HG03045 (cell line): ENCODE data around the gene PROK2.

ENCODE experiments used
- ATAC-seq: cut with Tn5 transposase; IDR thresholded peaks from one replicate; pipeline ENCODE4 v1.9.1; 2021; ENCODE audit warnings: mild to moderate bottlenecking, moderate library complexity; ENCODE audit not compliant: unreplicated experiment

Gene PROK2, protein sequence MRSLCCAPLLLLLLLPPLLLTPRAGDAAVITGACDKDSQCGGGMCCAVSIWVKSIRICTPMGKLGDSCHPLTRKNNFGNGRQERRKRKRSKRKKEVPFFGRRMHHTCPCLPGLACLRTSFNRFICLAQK

DNA sequence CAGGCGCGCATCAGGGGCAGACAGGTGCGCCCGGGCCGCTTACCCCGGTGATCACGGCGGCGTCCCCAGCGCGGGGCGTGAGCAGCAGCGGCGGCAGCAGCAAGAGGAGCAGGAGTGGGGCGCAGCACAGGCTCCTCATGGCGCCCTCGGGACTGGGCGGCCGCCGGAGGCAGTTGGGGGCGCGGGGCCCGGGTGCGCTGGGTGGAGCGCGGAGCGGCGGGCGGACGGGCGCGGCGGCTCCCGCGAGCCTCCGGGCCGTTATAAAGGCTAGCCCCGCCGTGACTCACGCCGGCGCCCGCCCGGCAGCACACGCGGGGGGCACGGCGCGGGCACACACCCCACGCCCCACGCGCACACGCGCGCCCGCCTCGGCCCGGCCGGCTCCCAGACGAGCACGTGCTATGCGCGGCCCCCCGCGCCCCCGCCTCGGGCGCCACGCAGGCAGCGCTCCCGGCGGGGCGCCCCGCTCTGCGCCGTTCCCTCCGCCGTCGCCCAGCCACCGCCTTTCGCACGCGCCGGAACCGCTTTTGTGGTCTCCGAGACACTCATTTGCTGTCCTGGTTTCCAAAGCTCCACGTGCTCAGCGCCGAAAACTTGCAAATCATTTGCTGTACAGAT, at the start of gene PROK2:
PROK2 (minus strand) TSS at position 235 of the 618 bp plus-strand sequence; CDS start at position 139, 96 bp downstream.
- ATAC-seq, result no peak

DNA sequence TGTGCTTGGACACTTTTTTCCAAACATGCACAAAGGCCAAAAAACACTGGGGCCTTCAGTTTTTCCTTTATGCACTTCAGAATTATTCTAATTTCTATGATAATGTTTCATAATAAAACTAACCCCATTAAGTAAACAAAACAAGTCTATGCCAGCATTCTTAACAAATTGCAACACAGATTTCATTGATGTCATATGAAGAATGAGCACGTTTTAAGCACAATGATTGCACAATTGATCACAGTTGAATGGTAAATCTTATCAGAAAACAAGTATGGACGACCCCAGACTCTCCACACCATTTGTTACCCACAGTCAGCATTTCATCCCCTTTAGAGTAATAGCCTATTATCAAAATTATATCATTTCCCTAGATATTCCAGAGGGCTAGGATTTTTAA, 46.7 kb upstream of the PROK2 start:
- ATAC-seq, result no peak

DNA sequence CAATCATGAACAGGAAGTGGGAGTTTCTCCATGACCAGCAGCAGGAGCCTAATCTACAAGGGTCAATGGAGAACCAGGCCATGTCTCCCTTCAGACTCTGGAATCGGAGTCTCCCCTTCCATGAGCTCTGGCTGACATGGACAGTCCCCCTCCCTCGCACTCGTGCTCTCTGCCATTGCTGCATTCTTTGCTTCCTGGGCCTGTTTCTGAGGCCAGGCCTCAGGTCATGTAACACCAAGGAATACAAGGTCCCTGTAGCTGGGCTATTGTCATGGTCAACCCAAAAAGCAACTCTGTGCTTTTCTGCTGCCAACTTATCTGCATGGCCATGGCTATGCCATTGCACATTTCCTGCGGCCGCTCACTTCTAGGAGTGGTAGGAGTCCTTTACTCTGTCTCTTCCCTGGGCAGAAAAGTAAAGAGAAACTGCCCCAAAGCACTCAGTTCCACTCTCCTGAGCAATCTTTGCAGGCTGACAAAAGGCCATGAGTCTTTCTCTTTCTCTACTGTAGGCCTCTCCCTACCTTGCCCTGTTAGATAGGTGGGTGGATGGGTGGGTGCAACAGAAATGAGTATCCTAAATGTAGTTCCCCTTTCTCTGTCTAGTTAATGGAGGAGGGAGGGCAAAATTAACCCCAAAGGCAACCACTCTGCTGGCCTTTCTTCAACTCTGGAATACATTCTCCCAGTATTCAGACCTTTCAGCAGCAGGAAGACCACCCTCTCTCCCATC, 40.8 kb upstream of the PROK2 start:
- ATAC-seq, result peak; percentile 44

DNA sequence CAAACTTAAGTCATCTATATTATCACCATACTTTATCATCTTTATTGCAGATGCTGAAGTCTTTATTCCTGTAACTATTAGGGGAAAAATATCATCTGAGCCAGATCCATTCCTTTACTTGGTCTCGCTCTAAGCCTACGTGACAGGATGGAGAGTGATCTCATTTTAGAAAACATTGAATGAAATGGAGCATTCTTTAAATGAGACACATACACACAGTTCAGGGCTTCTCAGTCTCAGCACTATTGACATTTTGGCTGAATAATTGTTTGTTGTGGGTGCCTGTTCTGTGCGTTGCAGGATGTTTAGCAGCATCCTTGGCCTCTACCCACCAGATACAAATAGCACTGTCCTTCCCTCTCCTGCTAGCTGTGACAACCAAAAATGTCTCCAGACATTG, 36.2 kb upstream of the PROK2 start:
- no peak for ATAC-seq

DNA sequence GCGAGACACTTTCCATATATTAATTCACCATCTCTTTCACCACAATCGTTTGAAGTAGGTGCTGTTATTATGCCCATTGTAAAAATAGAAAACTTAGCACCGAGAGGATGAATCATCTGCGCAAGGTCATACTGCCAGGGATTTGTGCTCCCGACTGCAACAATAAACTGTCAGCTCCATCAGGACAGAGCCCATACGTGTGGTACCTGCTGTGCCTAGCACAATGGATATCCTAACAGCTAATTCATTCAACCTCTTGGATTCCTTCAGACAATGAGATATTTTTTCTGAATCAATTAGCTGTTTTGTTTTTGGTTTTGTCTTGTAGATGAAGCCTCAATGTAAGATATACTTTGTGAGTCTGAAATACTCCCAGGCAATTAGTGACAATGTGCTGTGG, 32.3 kb upstream of the PROK2 start:
- ATAC-seq, result no peak

DNA sequence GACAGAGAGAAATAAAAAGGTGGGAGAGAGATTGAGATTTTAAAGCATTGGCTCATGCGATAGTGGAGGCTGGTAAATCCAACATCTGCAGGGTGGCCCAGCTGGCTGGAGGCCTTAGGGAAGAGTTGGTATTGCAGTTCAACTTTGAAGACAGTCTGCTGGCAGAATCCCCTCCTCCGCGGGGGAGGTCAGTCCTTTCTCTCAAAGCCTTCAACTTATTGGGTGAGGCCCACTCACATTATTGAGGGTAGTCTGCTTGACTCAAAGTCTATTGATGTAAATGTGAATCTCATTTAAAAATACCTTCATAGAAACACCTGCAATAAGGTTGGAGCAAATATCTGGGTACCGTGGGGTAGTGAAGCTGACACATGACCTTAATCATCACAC, 31.8 kb upstream of the PROK2 start:
- no peak for ATAC-seq

DNA sequence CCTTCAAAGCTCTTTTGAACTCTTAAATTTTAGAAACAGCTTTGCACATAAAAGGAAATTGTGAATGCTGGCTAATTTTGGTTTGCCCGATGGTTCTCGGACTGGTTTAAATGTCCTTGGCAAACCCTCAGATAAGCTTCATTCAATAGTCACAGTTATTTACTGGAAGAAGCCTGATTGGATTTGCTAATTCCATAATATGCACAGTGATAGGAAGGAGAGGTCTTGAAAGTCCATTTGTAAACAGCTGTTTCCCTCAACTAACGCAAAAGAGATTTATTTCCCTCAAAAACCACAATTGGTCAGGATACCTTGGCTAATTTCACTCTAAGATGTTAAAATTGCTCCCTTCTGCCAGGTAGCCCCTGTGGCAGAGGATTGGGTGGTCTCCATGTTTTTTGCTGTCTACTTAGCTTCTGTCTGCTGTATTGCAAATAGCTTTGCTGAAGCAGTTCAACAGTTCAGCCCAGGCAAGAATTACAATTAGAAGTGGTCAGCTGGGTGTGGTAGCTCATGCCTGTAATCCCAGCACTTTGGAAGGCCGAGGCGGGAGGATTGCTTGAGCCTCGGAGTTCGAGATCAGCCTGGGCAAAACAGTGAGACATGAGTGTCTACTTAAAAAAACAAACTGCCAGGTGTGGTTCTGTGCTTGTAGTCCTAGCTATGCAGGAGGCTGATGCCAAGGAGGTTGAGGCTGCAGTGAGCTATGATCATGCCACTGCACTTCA, 30.6 kb upstream of the PROK2 start:
- ATAC-seq, result no peak

DNA sequence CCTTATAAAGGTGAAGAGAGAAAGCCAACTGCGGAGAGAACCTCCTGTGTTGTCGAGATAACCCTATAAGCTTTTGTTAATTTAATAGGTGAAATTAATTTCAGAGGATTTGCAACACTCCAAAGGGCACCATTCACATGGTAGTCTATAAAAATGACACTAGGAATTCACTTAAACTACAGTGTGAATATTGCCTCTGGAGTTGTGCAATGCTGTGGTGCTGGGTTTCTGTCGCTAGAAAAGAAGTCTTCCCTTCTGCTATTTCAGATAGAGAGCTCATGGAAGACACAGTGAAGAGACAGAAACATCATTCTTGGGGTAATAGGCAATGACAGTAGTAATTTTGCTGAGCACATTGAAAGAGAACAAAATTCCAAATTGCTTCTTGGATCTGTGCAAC, 28.8 kb upstream of the PROK2 start:
- ATAC-seq, result no peak

DNA sequence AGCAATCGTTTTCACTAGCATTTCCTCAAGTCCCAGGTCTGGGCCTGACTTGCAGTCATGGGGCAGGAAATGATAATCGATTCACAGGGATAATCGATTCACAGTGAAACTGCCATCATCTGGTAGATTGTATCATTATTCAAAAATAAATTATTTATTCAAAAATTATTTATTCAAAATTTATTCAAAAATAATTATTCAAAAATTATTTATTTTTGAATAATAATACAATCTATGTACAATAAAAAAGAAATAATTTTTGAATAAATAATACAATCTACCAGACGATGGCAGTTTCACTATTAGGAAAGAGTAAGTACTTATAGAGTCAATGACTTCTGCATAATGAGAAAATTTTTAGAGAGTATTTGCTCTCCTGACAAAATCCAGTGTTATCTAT, 28.1 kb upstream of the PROK2 start:
- ATAC-seq, result no peak

DNA sequence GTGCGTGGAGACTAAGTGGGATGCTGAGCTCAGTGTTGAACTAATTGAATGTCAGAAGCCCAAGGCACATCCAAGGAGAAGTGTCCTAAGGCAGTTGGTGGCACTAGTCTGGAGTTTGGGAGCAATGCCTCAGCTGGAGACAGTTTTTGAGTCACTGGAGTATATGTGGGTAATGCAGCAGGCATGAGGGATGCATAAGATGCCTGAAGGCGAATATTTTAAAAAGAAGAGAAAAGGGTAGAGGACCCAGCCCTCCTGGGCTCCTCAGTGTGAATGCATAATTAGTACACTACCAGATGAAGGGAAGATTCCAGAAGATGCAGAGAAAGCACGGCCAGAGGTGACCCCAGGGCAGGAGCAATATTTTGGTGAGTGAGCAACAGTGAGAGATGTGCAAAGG, 25.1 kb upstream of the PROK2 start:
- ATAC-seq, result no peak

DNA sequence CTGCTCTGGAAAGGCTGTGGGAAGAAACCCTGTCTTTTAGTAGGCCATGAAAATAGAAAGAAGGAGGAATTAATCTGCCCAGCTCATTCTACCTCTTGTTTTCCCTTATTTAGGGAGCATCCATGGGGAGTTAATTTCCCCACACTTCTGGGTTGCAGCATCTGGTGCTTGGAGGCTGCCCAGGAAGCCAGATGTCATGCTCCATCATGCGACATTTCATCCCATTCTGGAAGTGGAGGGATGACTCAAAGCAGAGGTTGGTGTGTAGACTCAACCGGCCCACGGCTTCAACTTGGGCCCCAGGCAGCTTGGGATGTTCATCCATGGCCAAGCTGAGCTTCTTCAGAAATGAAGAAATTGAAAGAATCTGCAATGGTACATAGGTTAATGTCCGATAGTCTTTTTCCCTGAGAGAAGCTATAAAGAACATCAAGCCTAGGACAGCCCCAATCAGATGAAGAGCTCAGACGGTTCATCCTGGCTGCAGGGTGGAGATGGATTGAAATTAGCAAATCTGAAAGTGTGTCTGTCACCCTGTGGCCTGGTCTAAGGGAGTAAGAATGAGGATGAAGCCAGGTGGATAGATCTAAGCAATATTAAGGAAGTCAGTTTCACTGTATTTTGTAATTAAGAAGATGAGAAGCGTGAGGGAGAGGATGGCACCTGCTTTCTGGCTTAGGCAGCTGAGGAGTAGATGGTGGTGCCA, 24.5 kb upstream of the PROK2 start:
- ATAC-seq, result no peak

DNA sequence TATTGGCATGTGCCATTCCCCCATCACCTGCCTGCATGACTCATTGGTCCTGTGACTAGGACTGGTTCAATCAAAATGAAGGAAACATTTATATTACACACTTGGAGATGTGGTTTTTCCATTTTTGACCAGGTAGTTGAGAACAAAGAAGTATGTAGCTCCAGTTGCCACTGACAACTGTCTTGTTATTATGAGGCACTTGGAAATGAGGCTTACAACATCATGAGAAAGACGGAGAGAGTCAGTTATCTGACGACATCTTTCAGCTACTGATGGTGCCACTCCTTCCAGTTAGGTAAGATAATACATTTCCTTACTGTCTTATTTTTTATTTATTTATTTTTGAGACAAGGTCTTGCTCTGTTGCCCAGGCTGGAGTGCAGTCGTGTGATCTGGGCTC, 21.8 kb upstream of the PROK2 start:
- ATAC-seq, result no peak

DNA sequence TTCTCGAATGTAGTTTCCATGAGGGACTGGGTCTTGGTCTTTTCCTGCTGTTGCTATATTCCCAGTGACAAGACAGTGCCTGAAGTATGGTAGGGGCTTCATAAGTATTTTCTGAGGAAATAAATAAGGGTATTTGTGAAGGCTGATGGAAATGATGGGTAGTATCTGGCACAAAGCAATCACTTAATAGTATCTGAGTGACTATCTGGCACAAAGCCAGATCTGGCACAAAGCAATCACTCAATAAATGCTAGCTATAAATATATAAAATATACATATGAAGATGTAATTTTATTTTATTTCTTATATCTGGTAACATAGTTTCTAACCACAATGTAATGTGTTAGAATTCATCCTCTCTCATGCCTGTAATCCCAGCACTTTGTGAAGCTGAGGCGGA, 20.7 kb upstream of the PROK2 start:
- no peak for ATAC-seq

DNA sequence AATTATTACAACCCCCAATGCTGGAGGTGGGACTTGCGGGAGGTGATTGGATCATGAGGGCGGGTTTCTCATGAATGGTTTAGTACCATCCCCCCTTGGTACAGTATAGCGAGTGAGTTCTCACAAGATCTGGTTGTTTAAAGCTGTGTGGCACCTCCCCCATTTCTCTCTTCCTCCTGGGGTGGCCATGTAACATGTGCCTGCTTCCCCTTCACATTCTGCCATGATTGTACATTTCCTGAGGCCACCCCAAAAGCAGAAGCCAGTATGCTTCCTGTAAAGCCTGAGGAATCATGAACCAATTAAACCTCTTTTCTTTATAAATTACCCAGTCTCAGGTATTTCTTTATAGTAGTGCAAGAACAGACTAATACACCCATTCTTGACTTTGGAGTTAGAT, 20.3 kb upstream of the PROK2 start:
- ATAC-seq, result no peak

DNA sequence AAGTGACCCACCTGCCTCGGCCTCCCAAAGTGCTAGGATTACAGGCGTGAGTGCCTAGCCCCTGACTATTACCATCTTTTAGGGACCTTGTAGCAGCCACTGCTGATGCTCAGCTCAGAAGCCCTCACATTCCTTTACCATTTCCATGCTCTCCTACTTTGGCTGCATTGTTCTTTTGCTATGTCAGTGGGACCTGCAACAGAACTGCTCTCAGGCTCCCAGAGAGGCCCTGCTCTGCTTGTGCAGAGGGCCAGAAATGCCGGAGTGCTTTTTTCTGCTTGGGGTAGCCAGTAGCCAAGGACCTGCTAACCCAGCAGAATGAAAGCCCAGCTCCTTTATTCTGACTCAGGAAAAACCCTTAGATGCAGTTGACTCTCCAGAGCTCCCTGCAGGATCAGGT, 18.3 kb upstream of the PROK2 start:
- ATAC-seq, result no peak

DNA sequence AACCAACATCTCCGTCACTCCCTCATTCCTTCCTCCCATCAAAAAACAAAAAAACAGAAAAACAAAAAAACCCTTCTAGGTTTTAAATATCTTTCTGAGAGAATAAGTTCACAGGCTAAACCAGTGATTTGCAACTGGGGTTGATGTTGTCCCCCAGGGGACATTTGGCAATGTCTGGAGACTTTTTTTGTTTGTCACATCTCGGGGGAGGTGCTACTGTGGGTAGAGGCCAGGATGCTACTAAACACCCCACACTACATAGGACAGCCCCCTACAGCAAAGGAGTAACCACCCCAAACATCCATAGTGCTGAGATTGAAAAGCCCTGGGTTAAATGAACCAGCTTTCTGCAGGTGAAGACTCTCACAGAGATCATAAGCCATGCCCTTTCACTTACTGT, 17.0 kb upstream of the PROK2 start:
- ATAC-seq, result no peak

DNA sequence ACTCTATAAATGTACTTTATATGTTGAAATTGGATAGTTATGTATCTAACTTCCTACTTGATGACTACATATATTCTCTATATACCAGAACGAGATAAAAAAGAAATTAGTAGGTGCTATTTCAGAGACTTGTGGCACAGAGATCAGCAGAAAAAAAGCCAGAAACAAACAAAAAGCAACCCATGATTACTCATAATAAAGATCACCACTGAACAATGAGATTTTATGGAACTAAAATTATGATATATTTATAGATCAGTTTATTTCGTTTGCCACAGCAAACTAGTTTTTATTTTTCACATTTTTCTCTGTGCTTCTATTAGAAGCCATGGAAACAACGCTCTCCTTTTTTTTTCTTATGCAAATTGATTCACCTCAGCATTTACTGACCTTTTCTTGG, 15.1 kb upstream of the PROK2 start:
- no peak for ATAC-seq

DNA sequence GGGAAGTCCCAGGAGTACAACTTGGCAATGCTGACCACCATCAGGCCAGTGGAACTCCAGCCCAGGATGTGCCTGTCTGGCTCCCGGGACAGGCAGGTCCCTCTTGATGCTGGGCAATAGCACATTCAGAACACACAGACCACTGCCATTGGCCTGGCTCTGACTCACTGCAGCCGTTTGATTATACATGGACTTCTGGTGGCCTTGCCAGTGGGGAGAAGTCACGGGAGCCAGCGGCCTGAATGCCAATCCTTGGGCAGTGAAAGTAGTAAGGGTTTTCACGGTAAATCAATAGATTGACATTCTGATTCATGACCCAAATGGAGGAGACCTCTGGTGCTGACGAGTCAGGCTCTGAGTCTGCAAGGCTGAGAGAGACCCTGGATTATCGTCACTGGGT, 12.5 kb upstream of the PROK2 start:
- no peak for ATAC-seq

DNA sequence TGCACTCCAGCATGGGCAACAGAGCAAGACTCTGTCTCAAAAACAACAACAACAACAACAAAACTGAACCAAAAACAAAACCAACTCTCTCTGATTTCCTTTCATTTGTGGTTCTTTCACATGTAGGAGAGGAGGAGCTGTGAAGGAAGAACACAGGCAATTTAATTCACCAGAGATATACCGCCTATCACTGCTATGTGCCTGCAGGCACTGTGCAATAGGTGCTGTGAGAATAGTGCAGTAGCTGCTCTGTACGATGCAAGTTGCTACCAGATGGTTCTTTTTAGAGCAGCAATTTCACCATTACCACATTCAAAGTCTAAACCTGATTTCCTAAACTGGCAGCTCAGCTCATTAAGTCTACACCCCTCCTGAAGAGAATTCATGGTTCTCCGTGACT, 11.3 kb upstream of the PROK2 start:
- no peak for ATAC-seq

DNA sequence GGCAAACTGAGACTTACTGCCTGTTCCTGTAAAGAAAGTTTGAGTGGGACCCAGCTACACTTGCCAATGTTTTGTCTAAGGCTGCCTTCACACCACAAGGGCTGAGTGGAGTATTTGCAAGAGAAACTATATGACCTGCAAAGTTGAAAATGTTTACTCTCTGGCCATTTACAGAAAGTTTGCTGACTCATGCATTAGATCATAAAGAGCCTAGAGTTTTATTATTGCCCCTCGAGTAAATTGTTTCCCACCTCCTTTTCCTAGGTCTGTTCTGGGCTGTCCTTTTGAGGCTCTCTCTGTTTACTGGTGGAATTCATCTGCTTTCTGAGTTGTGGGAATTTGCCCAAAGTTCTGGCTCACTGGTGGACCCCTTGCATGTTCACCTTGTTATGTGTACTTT, 6.7 kb upstream of the PROK2 start:
- ATAC-seq, result no peak

DNA sequence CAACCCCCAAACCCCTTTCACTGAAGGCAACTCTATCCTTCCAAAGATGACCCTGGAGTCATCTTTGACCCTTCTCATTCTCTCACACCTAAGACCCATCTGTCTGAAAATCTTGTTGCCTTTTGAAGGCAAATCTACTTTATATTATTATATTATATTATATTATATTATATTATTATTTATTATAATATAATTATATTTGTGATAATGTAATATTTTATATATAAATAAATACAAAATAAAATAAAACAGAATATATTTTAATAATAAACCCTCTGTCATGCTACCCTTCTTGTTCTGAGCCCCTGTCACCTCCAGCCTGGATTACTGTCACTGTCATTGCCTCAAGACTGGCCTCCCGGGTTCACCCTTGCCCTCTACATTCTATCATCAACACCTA, 5.0 kb upstream of the PROK2 start:
- no peak for ATAC-seq
